Measurements from ENCODE around the gene RASD2.

RASD2 gene

DNA sequence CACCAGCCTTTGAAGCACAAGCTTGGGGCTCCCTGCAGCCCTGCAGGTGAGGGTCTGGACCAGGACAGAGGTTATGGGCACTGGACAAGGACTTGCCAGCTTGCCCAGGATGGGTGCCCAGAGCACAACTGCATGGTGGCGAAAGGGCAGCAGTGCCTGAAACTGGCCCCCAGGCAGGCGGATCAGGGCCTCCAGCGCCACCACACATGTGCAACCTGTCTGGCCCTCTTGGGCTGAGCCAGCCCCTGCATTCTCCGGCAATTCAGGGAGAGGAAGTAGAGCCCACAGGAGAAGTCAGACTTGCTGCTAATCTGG lies 57.7 kb downstream of the RASD2 start:
- POLR2A ChIA-PET (ENCODE audit: low non-redundant PET): no interaction called here
- CTCF ChIA-PET: no interaction called here
- TF ChIP-seq, protein P1, sequence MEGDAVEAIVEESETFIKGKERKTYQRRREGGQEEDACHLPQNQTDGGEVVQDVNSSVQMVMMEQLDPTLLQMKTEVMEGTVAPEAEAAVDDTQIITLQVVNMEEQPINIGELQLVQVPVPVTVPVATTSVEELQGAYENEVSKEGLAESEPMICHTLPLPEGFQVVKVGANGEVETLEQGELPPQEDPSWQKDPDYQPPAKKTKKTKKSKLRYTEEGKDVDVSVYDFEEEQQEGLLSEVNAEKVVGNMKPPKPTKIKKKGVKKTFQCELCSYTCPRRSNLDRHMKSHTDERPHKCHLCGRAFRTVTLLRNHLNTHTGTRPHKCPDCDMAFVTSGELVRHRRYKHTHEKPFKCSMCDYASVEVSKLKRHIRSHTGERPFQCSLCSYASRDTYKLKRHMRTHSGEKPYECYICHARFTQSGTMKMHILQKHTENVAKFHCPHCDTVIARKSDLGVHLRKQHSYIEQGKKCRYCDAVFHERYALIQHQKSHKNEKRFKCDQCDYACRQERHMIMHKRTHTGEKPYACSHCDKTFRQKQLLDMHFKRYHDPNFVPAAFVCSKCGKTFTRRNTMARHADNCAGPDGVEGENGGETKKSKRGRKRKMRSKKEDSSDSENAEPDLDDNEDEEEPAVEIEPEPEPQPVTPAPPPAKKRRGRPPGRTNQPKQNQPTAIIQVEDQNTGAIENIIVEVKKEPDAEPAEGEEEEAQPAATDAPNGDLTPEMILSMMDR (conservative IDR thresholded peaks at IDR 0.05; ENCODE audit: low read depth): no peak
- DNase-seq (ENCODE audit: low spot score): no peak
- no peak overlapping the region for H3K27ac ChIP-seq

DNA sequence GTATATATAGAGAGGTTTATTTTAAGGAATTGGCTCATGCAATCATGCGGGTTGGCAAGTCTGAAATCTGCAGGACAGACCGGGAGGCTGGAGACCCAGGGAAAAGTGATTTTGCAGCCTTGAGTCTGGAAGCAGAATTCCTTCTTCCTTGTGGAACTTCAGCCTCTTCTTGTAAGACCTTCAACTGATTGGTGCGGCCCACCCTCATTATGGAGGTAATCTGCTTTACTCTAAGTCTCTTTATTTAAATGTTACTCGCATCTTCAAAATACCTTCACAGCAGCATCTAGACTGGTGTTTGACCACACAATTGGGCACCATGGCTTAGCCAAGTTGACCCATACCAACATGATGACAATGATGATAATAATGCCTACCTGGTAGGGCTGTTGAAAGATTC lies 58.7 kb downstream of the RASD2 start:
- ChIA-PET CTCF (no interaction called here), POLR2A (ENCODE audit: low non-redundant PET) (no interaction called here)
- TF ChIP-seq, protein P1 (conservative IDR thresholded peaks at IDR 0.05; ENCODE audit: low read depth): no peak
- DNase-seq (ENCODE audit: low spot score): no peak
- no peak overlapping the region for H3K27ac ChIP-seq

DNA sequence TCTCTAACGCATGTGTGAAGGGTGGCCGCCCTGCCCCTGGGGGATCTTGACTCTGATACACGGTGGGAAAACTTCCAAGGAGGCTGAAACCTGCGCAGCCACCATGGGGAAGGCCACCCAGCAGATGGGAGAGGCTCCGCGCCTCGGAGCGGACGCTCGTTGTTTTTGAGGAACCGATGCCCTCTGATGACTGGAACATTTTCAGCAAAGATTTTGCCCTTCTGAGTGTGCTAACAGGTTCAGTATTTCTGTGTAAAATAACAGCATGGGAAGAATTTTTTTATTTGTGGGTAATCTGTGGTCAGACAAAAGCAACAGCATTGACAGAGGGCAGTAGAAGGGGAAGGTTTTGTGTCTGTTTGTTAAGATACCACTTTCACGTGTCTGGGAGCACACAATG lies 59.8 kb downstream of the RASD2 start:
- ChIA-PET CTCF (interaction anchor here (0.8 kb wide), 1 partner anchor 784 kb away, joined by 4 read pairs; no protein-coding TSS in a partner anchor), POLR2A (ENCODE audit: low non-redundant PET) (no interaction called here)
- TF ChIP-seq, protein P1 (conservative IDR thresholded peaks at IDR 0.05; ENCODE audit: low read depth): no peak
- no peak overlapping the region for H3K27ac ChIP-seq
- DNase-seq (ENCODE audit: low spot score): no peak

DNA sequence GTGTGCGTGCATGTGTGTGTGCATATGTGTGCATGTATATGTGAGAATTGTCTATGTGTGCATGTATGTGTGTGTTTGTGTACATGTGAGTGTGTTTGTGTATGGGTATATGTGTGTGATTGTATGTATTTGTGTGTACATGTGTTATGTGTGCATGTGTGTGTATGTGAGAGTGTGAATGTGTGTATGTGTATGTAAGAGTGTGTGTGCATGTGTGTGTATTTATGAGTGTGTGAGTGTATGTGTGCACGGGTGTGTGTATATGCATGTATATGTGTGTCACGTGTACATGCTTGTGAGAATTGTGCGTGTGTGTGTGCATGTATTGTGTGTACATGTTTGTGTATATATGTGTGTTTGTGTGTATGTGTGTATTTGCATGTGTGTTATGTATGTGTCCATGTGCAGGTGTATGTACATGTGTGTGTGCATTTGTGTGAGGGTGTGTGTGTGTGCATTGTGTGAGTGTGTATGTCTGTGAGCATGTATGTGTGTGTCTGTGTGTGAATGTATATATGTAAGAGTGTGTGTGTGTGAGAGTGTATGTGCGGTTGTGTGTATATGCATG lies 60.5 kb downstream of the RASD2 start:
- CTCF ChIA-PET: no interaction called here
- no peak for DNase-seq (ENCODE audit: low spot score)
- POLR2A ChIA-PET (ENCODE audit: low non-redundant PET): no interaction called here
- no peak overlapping the region for H3K27ac ChIP-seq
- TF ChIP-seq, protein P1 (conservative IDR thresholded peaks at IDR 0.05; ENCODE audit: low read depth): no peak

DNA sequence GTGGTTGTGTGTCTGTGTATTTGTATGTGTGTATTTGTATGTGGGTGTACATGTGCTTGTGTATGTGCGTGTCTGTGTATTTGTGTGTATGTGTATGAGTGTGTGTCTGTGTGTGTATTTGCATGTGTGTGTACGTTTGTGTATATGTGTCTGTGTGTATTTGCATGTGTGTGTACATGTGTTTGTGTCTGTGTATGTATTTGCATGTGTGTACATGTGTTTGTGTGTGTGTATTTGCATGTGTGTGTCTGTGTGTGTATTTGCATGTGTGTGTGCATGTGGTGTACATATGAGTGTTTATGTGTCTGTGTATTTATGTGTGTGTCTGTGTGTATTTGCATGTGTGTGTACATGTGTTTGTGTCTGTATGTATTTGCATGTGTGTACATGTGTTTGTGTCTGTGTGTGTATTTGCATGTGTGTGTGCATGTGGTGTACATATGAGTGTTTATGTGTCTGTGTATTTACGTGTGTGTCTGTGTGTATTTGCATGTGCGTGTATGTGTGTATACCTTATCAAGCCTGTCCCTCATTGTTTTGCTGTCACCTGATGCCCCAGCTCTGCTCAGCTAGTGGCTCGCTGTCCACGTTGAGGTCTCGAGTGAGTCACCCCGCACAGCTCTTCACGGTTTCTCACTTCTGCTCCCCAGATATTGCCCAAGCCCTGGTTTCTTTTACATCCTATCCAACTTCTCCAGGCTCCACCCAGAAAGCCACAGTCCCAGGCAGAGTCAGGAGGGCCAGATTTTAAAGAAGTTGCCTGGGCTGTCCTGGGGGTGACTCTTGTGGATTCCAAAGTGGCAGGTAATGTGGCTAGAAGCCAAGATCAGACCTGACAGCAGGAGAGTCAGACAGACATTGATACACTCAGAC lies 61.3 kb downstream of the RASD2 start:
- peak; percentile 53 for DNase-seq (ENCODE audit: low spot score)

More for the DNA sequence above, 61.3 kb downstream of the RASD2 start:
- ChIA-PET POLR2A (ENCODE audit: low non-redundant PET) (no interaction called here), CTCF (no interaction called here)
- TF ChIP-seq, protein P1 (conservative IDR thresholded peaks at IDR 0.05; ENCODE audit: low read depth): no peak
- H3K27ac ChIP-seq: peak overlapping the region; percentile 39
